SK-N-SH (cell line): Measurements from ENCODE around the gene RFXANK.

Source experiments
- EP300 ChIP-seq, 2 experiments: IDR thresholded peaks; 2 replicates each; pipeline versions ENCODE4 v1.4.0 to v1.6.1; 2012; ENCODE audit warnings: borderline replicate concordance in 1 of 2, low read depth in 1 of 2, low read length in 1 of 2
- FOXJ3 ChIP-seq: sonication (generic); formaldehyde crosslinking; IDR thresholded peaks from 2 replicates; pipeline ENCODE4 v1.5.1; 2020; ENCODE audit warnings: mild to moderate bottlenecking, missing genetic modification reagents
- POLR2AphosphoS5 ChIP-seq: IDR thresholded peaks from 2 replicates; pipeline ENCODE4 v1.6.1; 2012; ENCODE audit warnings: low read depth, low read length
- RCOR1 ChIP-seq: fragments of 150-350 bp; IDR thresholded peaks from 2 replicates; pipeline ENCODE4 v1.6.1; 2017; ENCODE audit warnings: antibody characterized with exemption, low read length
- RFX5 ChIP-seq: IDR thresholded peaks from 2 replicates; pipeline ENCODE4 v1.6.1; 2012; ENCODE audit warnings: mild to moderate bottlenecking, improper control_type of control experiment, low read length
- SIN3A ChIP-seq: IDR thresholded peaks from 2 replicates; pipeline ENCODE4 v1.6.1; 2012; ENCODE audit warnings: low read depth, mild to moderate bottlenecking, low read length, moderate library complexity, borderline replicate concordance
- SMC3 ChIP-seq: IDR thresholded peaks from 2 replicates; pipeline ENCODE4 v1.6.1; 2012; ENCODE audit warnings: low read depth, low read length, improper control_type of control experiment
- TAF1 ChIP-seq: IDR thresholded peaks from 2 replicates; pipeline ENCODE4 v1.6.1; 2012; ENCODE audit warnings: low read depth, mild to moderate bottlenecking, low read length, moderate library complexity, borderline replicate concordance
- YY1 ChIP-seq: IDR thresholded peaks from 2 replicates; pipeline ENCODE4 v1.4.0; 2012; ENCODE audit warnings: low read depth, mild to moderate bottlenecking
- TF ChIP-seq, protein P1 (sequence below): fragments of 200-600 bp; sonication (generic); IDR thresholded peaks from 2 replicates; pipeline ENCODE4 v1.6.1; 2017; ENCODE audit warnings: antibody characterized with exemption, mild to moderate bottlenecking, moderate library complexity
- TF ChIP-seq, protein P2 (sequence below): IDR thresholded peaks from 2 replicates; pipeline ENCODE4 v1.6.1; 2012; ENCODE audit warnings: mild to moderate bottlenecking, low read depth, low read length, moderate library complexity
- TF ChIP-seq, protein P3 (sequence below): IDR thresholded peaks from 2 replicates; pipeline ENCODE4 v1.4.0; 2012; ENCODE audit warnings: low read depth
- TF ChIP-seq, protein P4 (sequence below): fragments of 150-350 bp; IDR thresholded peaks from 2 replicates; pipeline ENCODE4 v1.6.1; 2017; ENCODE audit warnings: antibody characterized with exemption, low read length, low read depth, borderline replicate concordance
- TF ChIP-seq, protein P5 (sequence below): IDR thresholded peaks from 2 replicates; pipeline ENCODE4; 2012

DNA sequence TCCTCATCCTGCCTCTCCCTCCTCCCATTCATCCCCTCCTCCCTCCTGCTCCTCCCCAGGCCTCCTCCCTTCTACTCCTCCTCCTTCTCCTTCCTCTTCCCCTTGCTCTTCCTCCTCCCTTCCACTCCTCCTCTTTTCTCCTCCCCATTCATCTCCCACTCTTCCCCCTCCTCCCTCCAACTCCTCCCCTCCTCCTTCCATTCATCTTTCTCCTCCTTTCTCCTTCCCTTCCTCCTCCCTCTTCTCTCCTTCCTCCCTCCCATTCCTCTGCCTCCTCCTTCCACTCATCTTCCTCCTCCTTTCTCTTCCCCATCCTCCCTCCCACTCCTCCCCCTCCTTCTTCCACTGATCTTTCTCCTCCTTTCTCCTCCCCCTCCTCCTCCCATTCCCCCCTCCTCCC, 47.6 kb downstream of the RFXANK start:
- TF ChIP-seq, protein P1, sequence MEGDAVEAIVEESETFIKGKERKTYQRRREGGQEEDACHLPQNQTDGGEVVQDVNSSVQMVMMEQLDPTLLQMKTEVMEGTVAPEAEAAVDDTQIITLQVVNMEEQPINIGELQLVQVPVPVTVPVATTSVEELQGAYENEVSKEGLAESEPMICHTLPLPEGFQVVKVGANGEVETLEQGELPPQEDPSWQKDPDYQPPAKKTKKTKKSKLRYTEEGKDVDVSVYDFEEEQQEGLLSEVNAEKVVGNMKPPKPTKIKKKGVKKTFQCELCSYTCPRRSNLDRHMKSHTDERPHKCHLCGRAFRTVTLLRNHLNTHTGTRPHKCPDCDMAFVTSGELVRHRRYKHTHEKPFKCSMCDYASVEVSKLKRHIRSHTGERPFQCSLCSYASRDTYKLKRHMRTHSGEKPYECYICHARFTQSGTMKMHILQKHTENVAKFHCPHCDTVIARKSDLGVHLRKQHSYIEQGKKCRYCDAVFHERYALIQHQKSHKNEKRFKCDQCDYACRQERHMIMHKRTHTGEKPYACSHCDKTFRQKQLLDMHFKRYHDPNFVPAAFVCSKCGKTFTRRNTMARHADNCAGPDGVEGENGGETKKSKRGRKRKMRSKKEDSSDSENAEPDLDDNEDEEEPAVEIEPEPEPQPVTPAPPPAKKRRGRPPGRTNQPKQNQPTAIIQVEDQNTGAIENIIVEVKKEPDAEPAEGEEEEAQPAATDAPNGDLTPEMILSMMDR = no peak
- TF ChIP-seq, protein P2, sequence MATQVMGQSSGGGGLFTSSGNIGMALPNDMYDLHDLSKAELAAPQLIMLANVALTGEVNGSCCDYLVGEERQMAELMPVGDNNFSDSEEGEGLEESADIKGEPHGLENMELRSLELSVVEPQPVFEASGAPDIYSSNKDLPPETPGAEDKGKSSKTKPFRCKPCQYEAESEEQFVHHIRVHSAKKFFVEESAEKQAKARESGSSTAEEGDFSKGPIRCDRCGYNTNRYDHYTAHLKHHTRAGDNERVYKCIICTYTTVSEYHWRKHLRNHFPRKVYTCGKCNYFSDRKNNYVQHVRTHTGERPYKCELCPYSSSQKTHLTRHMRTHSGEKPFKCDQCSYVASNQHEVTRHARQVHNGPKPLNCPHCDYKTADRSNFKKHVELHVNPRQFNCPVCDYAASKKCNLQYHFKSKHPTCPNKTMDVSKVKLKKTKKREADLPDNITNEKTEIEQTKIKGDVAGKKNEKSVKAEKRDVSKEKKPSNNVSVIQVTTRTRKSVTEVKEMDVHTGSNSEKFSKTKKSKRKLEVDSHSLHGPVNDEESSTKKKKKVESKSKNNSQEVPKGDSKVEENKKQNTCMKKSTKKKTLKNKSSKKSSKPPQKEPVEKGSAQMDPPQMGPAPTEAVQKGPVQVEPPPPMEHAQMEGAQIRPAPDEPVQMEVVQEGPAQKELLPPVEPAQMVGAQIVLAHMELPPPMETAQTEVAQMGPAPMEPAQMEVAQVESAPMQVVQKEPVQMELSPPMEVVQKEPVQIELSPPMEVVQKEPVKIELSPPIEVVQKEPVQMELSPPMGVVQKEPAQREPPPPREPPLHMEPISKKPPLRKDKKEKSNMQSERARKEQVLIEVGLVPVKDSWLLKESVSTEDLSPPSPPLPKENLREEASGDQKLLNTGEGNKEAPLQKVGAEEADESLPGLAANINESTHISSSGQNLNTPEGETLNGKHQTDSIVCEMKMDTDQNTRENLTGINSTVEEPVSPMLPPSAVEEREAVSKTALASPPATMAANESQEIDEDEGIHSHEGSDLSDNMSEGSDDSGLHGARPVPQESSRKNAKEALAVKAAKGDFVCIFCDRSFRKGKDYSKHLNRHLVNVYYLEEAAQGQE = no peak
- TF ChIP-seq TAF1 = no peak
- no peak for TF ChIP-seq YY1
- TF ChIP-seq POLR2AphosphoS5 = no peak
- TF ChIP-seq, protein P3, sequence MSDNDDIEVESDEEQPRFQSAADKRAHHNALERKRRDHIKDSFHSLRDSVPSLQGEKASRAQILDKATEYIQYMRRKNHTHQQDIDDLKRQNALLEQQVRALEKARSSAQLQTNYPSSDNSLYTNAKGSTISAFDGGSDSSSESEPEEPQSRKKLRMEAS = no peak
- no peak for TF ChIP-seq RCOR1
- no peak for TF ChIP-seq FOXJ3 (CRISPR knock-in tag)
- TF ChIP-seq, protein P4, sequence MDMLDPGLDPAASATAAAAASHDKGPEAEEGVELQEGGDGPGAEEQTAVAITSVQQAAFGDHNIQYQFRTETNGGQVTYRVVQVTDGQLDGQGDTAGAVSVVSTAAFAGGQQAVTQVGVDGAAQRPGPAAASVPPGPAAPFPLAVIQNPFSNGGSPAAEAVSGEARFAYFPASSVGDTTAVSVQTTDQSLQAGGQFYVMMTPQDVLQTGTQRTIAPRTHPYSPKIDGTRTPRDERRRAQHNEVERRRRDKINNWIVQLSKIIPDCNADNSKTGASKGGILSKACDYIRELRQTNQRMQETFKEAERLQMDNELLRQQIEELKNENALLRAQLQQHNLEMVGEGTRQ = no peak
- TF ChIP-seq RFX5 = no peak
- no peak for TF ChIP-seq SIN3A
- TF ChIP-seq, protein P5, sequence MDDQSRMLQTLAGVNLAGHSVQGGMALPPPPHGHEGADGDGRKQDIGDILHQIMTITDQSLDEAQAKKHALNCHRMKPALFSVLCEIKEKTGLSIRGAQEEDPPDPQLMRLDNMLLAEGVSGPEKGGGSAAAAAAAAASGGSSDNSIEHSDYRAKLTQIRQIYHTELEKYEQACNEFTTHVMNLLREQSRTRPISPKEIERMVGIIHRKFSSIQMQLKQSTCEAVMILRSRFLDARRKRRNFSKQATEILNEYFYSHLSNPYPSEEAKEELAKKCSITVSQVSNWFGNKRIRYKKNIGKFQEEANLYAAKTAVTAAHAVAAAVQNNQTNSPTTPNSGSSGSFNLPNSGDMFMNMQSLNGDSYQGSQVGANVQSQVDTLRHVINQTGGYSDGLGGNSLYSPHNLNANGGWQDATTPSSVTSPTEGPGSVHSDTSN = no peak
- no peak for TF ChIP-seq EP300 (IDR thresholded peaks at IDR 0.05; ENCODE audit: borderline replicate concordance in 1 of 2, low read depth in 1 of 2, low read length in 1 of 2)
- TF ChIP-seq SMC3 = no peak
